ENCODE measurements around the gene TMOD4. TPM values are rescaled to one million over a fixed set of nuclear protein-coding genes. Genes with fewer than 3 reads are reported as not detected.
"Not testable (repeated sequence)": the region's sequence is repeated elsewhere in the genome, so short reads cannot be mapped to it uniquely, and the experiment has no call there.

The TMOD4 gene
- total RNA-seq, 3 donors from 2014 or later, result 0.52 to 2.9 (median 2.3) TPM

GRCh38 chr1:151193304-151193703, 17.5 kb upstream of the TMOD4 start:
- no peak for DNase-seq
- Mint-ChIP-seq H3K9me3 (no peaks in the 10 kb centered on the region), H3K36me3 (ENCODE audit: insufficient read depth) (no peaks in the 10 kb centered on the region)

GRCh38 chr1:151192047-151192446, 16.3 kb upstream of the TMOD4 start:
- H3K36me3 Mint-ChIP-seq (ENCODE audit: insufficient read depth), result no peaks in the 10 kb centered on the region
- no peaks in the 10 kb centered on the region for H3K9me3 Mint-ChIP-seq
- H3K4me1 Mint-ChIP-seq (ENCODE audit: low read depth), result peaks cover 25% of the 10 kb centered on the region
- no peak overlapping the region for H3K4me3 Mint-ChIP-seq
- H3K27me3 Mint-ChIP-seq (ENCODE audit: low read depth), result peaks cover 3% of the 10 kb centered on the region
- ATAC-seq, result no peak
- no peak for DNase-seq

More at GRCh38 chr1:151193304-151193703, 17.5 kb upstream of the TMOD4 start:
- peaks cover 3% of the 10 kb centered on the region for H3K27me3 Mint-ChIP-seq (ENCODE audit: low read depth)
- peaks cover 28% of the 10 kb centered on the region for H3K4me1 Mint-ChIP-seq (ENCODE audit: low read depth)
- no peak for ATAC-seq
- H3K4me3 Mint-ChIP-seq, result no peak overlapping the region

GRCh38 chr1:151189637-151190445, 14.1 kb upstream of the TMOD4 start, which contains the start of gene VPS72:
VPS72 (minus strand) TSS chr1:151190197; CDS start chr1:151190121, 76 bp downstream.
- Mint-ChIP-seq H3K9me3 (no peaks in the 10 kb centered on the region), H3K4me3 (peak within 1 kb of the TSS; percentile 96), H3K36me3 (ENCODE audit: insufficient read depth) (peaks cover 3% of the 10 kb centered on the region), H3K27me3 (ENCODE audit: low read depth) (peaks cover 2% of the 10 kb centered on the region), H3K4me1 (ENCODE audit: low read depth) (peaks cover 23% of the 10 kb centered on the region)
- DNase-seq (peak; percentile 76), ATAC-seq (peak; percentile 96 to 97)

GRCh38 chr1:151188667-151189066, 12.9 kb upstream of the TMOD4 start:
- not testable (repeated sequence) for H3K36me3 Mint-ChIP-seq (ENCODE audit: insufficient read depth); DNase-seq; H3K27me3 Mint-ChIP-seq (ENCODE audit: low read depth); H3K9me3 Mint-ChIP-seq; ATAC-seq
- Mint-ChIP-seq H3K4me1 (ENCODE audit: low read depth) (peaks cover 23% of the 10 kb centered on the region), H3K4me3 (peak overlapping the region; percentile 96)

DNA sequence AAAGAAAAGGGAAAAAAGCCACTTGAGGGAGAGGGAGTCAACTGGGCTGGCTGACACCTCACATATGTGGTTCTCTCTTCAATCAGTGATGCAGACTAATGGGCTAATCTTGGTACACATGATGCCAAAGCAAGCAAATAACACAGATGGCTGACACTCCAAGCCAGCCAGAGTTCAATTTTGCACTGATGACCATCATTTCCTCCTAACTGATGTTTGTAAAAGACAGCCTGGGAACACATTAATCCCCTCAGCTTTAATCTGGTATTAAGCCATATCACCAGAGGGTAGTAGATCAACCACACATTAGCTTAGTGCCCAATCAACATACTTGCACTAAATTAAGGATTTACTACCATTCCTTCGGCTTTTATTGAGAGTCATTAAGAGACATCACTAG, 11.4 kb upstream of the TMOD4 start:
- Mint-ChIP-seq H3K4me1 (ENCODE audit: low read depth) (peaks cover 23% of the 10 kb centered on the region), H3K9me3 (no peaks in the 10 kb centered on the region), H3K36me3 (ENCODE audit: insufficient read depth) (peaks cover 17% of the 10 kb centered on the region), H3K27me3 (ENCODE audit: low read depth) (no peaks in the 10 kb centered on the region), H3K4me3 (no peak overlapping the region)
- ATAC-seq (no peak), DNase-seq (no peak)

- Mint-ChIP-seq H3K27me3 (ENCODE audit: low read depth) (no peaks in the 10 kb centered on the region), H3K4me1 (ENCODE audit: low read depth) (peaks cover 14% of the 10 kb centered on the region), H3K36me3 (ENCODE audit: insufficient read depth) (peaks cover 33% of the 10 kb centered on the region), H3K9me3 (no peaks in the 10 kb centered on the region), H3K4me3 (no peak overlapping the region)
- ATAC-seq (no peak), DNase-seq (no peak)
These were observed 8.4 kb upstream of the TMOD4 start for GRCh38 chr1:151184211-151184610.

DNA sequence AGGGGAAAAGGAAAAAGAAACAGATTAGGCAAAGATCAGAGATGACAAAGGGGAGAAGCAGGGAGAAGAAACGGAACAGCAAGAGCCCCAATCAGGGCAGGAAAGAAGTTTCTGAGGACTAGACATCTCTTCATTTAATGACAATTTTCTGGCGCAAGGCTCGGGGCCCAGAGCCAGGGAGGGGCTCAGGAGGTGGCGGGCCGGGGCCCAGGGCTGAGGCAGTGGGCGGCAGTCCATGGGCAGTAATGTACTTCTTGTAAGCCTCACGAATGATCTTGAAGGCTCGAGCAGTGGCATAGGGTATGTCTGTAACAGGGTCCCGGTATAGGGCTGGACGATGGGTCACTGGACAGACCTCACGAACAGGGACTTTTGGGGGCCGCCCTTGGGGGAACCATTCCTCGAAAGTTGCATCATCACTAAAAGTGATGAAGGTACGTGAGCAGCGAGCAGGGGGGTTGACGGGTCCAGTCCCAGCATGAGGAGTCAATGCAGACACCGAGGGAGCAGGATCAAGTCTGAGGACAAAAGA, 799 bp upstream of the TMOD4 start:
- H3K9me3 Mint-ChIP-seq, result no peaks in the 10 kb centered on the region
- peaks cover 3% of the 10 kb centered on the region for H3K4me1 Mint-ChIP-seq (ENCODE audit: low read depth)
- no peak for ATAC-seq
- no peak for DNase-seq
- no peaks in the 10 kb centered on the region for H3K27me3 Mint-ChIP-seq (ENCODE audit: low read depth)
- H3K4me3 Mint-ChIP-seq, result no peak overlapping the region
- H3K36me3 Mint-ChIP-seq (ENCODE audit: insufficient read depth), result peaks cover 51% of the 10 kb centered on the region

GRCh38 chr1:151175041-151175741, 590 bp downstream of the TMOD4 start:
- ATAC-seq, result no peak
- peaks cover 3% of the 10 kb centered on the region for H3K4me1 Mint-ChIP-seq (ENCODE audit: low read depth)
- H3K9me3 Mint-ChIP-seq, result no peaks in the 10 kb centered on the region
- no peaks in the 10 kb centered on the region for H3K27me3 Mint-ChIP-seq (ENCODE audit: low read depth)
- no peak for DNase-seq
- no peak overlapping the region for H3K4me3 Mint-ChIP-seq
- H3K36me3 Mint-ChIP-seq (ENCODE audit: insufficient read depth), result peaks cover 54% of the 10 kb centered on the region

DNA sequence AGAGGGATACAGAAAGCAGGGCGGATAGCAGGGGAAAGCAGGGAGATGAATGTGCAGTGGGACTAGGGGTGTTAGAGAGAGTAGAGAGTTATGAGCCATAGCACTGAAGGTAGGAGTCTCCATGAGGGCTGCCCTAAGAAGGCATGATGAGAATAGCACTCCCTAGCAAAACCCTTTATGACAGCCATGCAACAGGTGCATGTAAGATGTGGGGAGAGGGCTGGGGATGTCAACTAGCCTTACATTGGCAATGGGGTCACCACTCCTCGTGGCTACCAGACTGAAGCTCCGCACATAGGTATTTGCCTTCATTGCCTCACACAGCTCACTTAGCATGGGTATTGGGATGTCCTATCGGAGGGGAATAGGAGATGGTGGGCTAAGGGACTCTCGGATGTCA, 4.6 kb downstream of the TMOD4 start:
- H3K27me3 Mint-ChIP-seq (ENCODE audit: low read depth), result no peaks in the 10 kb centered on the region
- peaks cover 52% of the 10 kb centered on the region for H3K36me3 Mint-ChIP-seq (ENCODE audit: insufficient read depth)
- ATAC-seq (no peak), DNase-seq (no peak)
- no peak overlapping the region for H3K4me3 Mint-ChIP-seq
- H3K9me3 Mint-ChIP-seq, result no peaks in the 10 kb centered on the region
- H3K4me1 Mint-ChIP-seq (ENCODE audit: low read depth), result peaks cover 9% of the 10 kb centered on the region

- H3K4me1 Mint-ChIP-seq (ENCODE audit: low read depth), result peaks cover 34% of the 10 kb centered on the region
- peak overlapping the region; percentile 97 for H3K4me3 Mint-ChIP-seq
- H3K9me3 Mint-ChIP-seq, result no peaks in the 10 kb centered on the region
- ATAC-seq, result no peak
- peaks cover 45% of the 10 kb centered on the region for H3K36me3 Mint-ChIP-seq (ENCODE audit: insufficient read depth)
- no peak for DNase-seq
- H3K27me3 Mint-ChIP-seq (ENCODE audit: low read depth), result no peaks in the 10 kb centered on the region
These were observed 8.7 kb downstream of the TMOD4 start for GRCh38 chr1:151167116-151167515.

- no peak for ATAC-seq
These were observed 9.2 kb downstream of the TMOD4 start for GRCh38 chr1:151166505-151166956.

DNA sequence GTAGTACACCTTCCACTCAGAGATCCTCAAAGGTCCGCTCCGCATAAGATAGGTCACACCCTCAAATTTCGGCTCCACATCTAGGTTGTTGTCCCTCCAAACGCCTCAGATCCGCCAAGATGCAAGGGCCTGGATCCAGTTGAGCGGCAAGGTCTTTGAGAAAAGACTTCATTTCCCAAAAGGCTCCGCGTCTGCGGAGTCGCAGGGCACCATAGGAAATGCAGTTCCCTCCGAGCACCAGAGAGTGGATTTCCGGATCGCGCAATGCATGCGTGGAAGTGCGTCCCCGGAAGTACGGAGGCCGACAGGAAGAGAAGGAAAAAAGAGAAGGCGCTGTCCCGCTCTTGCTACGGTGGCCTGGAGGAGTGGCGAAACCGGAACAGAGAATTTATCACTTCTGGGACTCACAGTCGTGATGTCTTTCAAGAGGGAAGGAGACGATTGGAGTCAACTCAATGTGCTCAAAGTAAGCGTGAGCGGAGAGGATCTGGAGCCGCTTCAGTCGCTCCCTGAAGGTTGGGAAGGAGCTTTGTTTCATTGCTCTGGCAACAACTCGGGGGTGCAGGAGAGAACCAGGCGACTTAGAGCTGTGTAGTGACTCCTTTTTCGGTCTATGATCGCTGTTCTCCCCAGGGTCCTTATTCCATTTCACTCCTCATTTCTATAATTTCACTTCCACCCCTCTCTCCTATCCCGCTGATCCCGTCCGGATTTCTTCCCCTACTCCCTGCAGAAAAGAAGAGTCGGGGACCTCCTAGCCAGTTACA, 9.9 kb downstream of the TMOD4 start, which contains the start of the genes LYSMD1 and SCNM1:
Gene LYSMD1, minus strand, starts transcription at position 165 of the 767 bp plus-strand sequence. CDS start 644 bp downstream, outside the sequence.
Gene SCNM1, plus strand, starts transcription at position 407 of the 767 bp plus-strand sequence. Its CDS starts 9 bp downstream, at position 416.
- peaks cover 42% of the 10 kb centered on the region for H3K4me1 Mint-ChIP-seq (ENCODE audit: low read depth)
- no peaks in the 10 kb centered on the region for H3K9me3 Mint-ChIP-seq
- ATAC-seq (peak; percentile 97 to 98), DNase-seq (peak; percentile 92)
- peak within 1 kb of the TSS; percentile 97 for H3K4me3 Mint-ChIP-seq
- H3K27me3 Mint-ChIP-seq (ENCODE audit: low read depth), result no peaks in the 10 kb centered on the region
- peaks cover 41% of the 10 kb centered on the region for H3K36me3 Mint-ChIP-seq (ENCODE audit: insufficient read depth)

More at GRCh38 chr1:151166505-151166956, 9.2 kb downstream of the TMOD4 start:
- Mint-ChIP-seq H3K9me3 (no peaks in the 10 kb centered on the region), H3K27me3 (ENCODE audit: low read depth) (no peaks in the 10 kb centered on the region), H3K36me3 (ENCODE audit: insufficient read depth) (peaks cover 44% of the 10 kb centered on the region), H3K4me1 (ENCODE audit: low read depth) (peaks cover 40% of the 10 kb centered on the region), H3K4me3 (peak overlapping the region; percentile 97)
- no peak for DNase-seq

DNA sequence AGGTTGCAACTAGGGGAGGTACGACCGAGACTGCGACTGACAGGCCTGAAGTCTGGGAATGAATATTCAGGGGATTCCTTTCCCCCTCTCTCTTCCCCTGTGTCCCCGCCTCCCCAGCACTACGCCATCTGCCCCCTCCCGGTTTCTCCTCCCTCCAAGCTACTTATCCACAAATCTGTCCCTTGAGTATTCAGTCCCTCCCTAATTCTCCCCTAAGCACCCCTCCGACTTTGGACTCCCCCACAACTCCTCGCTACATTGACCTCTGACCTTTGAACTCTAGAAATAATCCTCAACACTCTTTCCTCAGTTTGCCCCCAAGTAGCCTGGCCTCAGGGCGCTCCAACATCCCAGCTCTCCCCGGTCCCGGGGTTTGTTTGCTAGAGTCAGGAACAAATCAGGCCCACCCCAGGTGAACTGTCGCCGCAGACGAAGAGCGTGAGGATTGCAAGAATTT, 10.5 kb downstream of the TMOD4 start:
- H3K4me3 Mint-ChIP-seq, result peak overlapping the region; percentile 97
- H3K36me3 Mint-ChIP-seq (ENCODE audit: insufficient read depth), result peaks cover 35% of the 10 kb centered on the region
- no peaks in the 10 kb centered on the region for H3K27me3 Mint-ChIP-seq (ENCODE audit: low read depth)
- H3K9me3 Mint-ChIP-seq, result no peaks in the 10 kb centered on the region
- H3K4me1 Mint-ChIP-seq (ENCODE audit: low read depth), result peaks cover 46% of the 10 kb centered on the region
- DNase-seq (no peak), ATAC-seq (peak; percentile 3 to 5)
